Measurements from ENCODE around the gene CCDC197.

CCDC197 gene

DNA sequence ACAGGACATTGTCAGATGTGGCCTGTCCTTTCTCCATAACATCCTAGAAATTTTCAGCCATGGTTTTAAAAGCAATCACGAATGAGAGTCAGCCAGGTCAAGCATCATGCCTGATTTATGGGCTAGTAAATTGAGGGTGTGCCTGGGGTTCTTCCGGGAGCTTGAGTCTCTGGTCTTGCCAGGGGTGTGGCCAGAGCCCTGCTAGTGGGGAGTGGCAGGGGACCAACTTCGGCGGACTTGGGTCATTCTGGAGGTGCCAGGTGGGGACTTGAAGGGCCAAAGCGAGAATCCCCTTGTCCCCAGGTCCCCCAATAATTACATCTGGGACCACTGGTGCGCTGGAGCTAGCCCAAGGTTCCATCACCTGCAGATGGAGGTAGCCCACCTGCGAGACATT, 34.8 kb downstream of the CCDC197 start:
- no peaks in the 10 kb centered on the region for H3K36me3 ChIP-seq (ENCODE audit: insufficient read depth, low read depth, low read length)
- peaks cover 2% of the 10 kb centered on the region; the same call in 1 of the 2 replicates for H3K27me3 ChIP-seq (ENCODE audit: insufficient read depth, low read length)
- no peak overlapping the region for H3K9ac ChIP-seq (ENCODE audit: low read depth, low read length)
- no peak overlapping the region for H3K27ac ChIP-seq (ENCODE audit: low read length)
- H3K4me1 ChIP-seq (ENCODE audit: insufficient read depth, low read length) = 0 out of 2 replicates have a peak, but pooled peaks cover 2% of the 10 kb centered on the region
- no peak overlapping the region for H3K4me3 ChIP-seq (ENCODE audit: low read length)
- H3K9me3 ChIP-seq (ENCODE audit: insufficient read depth, low read depth, low read length) = no peaks in the 10 kb centered on the region

DNA sequence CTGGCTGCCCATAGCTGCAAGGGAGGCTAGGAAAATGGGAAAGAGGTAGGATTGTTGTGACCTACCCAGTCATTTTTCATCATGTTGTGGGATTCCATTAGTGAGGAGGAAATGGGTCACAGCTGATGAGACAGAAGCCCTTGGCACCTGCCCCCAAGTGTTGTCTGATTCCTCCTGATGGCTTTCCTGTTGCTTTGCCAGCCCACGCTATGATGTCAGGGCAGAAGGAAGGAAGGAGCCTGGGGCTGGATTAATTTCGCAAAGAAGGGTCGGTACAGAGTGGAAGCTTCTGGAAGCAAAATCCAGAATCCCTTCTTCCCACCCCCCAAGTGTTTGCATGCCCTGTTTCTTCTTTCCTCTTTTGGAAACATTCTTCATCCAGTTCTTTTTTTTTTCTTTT, 37.8 kb downstream of the CCDC197 start:
- H3K9ac ChIP-seq (ENCODE audit: low read depth, low read length) = no peak overlapping the region
- H3K36me3 ChIP-seq (ENCODE audit: insufficient read depth, low read depth, low read length) = no peaks in the 10 kb centered on the region
- no peaks in the 10 kb centered on the region for H3K27me3 ChIP-seq (ENCODE audit: insufficient read depth, low read length)
- H3K4me1 ChIP-seq (ENCODE audit: insufficient read depth, low read length) = 0 out of 2 replicates have a peak, but pooled peaks cover 2% of the 10 kb centered on the region
- no peak overlapping the region for H3K4me3 ChIP-seq (ENCODE audit: low read length)
- H3K9me3 ChIP-seq (ENCODE audit: insufficient read depth, low read depth, low read length) = no peaks in the 10 kb centered on the region
- no peak overlapping the region for H3K27ac ChIP-seq (ENCODE audit: low read length)

DNA sequence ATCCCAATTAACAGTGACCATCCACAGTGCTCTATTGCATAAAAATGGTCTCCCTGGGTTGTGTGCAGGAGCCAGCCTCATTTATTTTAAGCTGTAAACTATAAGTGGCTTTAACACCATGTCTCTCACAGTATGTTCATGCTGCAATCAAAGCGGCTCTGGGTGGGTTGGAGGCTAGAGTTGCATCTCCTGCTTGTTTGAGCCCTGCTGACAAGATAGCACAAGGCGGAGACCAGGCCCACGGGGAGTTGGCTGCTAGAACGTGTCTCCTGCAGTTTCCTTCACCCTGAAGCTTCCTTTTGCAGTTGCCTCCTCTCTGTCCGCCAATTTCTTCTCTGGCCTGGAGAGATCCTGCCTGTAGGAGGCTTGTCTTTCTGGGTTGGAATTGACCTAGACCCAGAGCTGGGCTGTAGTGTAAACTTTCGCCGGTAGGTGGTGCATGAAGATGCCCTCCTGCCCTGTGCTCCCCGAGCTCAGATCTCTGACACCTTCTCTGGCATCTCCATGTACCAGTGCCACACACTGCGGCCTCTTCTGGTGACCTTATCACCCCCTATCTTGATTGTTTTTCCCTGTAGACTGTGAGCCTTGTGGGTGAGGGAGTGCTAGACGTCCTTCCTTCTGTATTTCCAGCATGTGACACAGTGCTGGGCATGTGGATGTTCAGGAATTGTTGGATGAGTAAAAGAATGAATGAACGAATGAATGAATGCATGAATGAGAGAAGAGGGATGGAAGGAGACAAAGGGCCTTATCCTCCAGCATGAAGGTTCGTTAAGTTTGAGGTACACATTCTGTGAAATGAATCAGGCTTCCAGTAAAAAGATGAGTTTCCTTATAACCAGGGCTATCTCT, 39.4 kb downstream of the CCDC197 start:
- Histone ChIP-seq H3K27me3 (ENCODE audit: insufficient read depth, low read length) (no peaks in the 10 kb centered on the region), H3K9ac (ENCODE audit: low read depth, low read length) (no peak overlapping the region), H3K27ac (ENCODE audit: low read length) (no peak overlapping the region), H3K9me3 (ENCODE audit: insufficient read depth, low read depth, low read length) (no peaks in the 10 kb centered on the region), H3K4me1 (ENCODE audit: insufficient read depth, low read length) (0 out of 2 replicates have a peak, but pooled peaks cover 2% of the 10 kb centered on the region), H3K36me3 (ENCODE audit: insufficient read depth, low read depth, low read length) (no peaks in the 10 kb centered on the region), H3K4me3 (ENCODE audit: low read length) (no peak overlapping the region)

DNA sequence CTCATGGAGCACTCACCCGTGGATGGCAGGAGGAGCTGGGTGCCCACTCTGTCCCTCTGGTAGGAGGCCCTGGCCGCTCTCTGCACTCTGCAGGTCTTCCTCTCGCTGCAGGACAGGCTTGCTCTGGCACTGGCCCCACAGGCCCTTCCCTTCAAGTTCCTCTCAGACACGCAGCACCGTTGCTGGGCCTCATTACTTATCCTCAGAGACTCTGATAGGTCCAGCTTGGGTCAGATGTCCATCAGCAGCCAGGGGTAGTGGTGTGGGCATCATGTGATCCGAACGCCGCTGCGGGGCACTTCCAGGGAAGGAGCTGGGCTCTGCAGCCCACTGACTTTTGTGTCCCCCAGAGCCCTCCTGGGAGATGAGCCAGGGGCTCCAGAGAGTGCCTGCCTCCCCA, 40.9 kb downstream of the CCDC197 start:
- H3K36me3 ChIP-seq (ENCODE audit: insufficient read depth, low read depth, low read length) = 0 out of 2 replicates have a peak, but pooled peaks cover 5% of the 10 kb centered on the region
- H3K4me3 ChIP-seq (ENCODE audit: low read length) = no peak overlapping the region
- no peaks in the 10 kb centered on the region for H3K9me3 ChIP-seq (ENCODE audit: insufficient read depth, low read depth, low read length)
- H3K9ac ChIP-seq (ENCODE audit: low read depth, low read length) = no peak overlapping the region
- H3K27me3 ChIP-seq (ENCODE audit: insufficient read depth, low read length) = no peaks in the 10 kb centered on the region
- no peak overlapping the region for H3K27ac ChIP-seq (ENCODE audit: low read length)
- H3K4me1 ChIP-seq (ENCODE audit: insufficient read depth, low read length) = 0 out of 2 replicates have a peak, but pooled peaks cover 2% of the 10 kb centered on the region

DNA sequence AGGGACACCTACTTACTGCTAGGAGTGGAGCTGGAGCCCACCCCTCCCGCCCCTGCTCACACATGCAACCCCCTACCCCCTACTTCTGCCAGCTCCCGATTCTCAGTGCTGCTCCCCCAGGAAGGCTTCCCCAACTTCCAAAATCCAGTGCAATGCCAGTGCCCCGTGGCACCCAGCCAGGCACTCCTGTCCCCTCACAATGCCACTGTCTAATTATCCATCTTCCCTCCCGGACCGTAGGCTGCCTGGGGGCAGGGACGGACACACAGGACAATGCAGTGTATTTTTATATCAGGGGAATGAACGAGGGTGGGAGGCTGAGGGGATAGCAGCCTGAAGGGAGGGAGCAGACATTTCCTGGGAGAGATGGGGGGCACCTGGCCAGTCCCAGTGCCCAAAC, 41.4 kb downstream of the CCDC197 start:
- Histone ChIP-seq H3K27me3 (ENCODE audit: insufficient read depth, low read length) (no peaks in the 10 kb centered on the region), H3K4me1 (ENCODE audit: insufficient read depth, low read length) (0 out of 2 replicates have a peak, but pooled peaks cover 2% of the 10 kb centered on the region), H3K9me3 (ENCODE audit: insufficient read depth, low read depth, low read length) (no peaks in the 10 kb centered on the region), H3K36me3 (ENCODE audit: insufficient read depth, low read depth, low read length) (0 out of 2 replicates have a peak, but pooled peaks cover 5% of the 10 kb centered on the region), H3K4me3 (ENCODE audit: low read length) (no peak overlapping the region), H3K27ac (ENCODE audit: low read length) (no peak overlapping the region), H3K9ac (ENCODE audit: low read depth, low read length) (no peak overlapping the region)

DNA sequence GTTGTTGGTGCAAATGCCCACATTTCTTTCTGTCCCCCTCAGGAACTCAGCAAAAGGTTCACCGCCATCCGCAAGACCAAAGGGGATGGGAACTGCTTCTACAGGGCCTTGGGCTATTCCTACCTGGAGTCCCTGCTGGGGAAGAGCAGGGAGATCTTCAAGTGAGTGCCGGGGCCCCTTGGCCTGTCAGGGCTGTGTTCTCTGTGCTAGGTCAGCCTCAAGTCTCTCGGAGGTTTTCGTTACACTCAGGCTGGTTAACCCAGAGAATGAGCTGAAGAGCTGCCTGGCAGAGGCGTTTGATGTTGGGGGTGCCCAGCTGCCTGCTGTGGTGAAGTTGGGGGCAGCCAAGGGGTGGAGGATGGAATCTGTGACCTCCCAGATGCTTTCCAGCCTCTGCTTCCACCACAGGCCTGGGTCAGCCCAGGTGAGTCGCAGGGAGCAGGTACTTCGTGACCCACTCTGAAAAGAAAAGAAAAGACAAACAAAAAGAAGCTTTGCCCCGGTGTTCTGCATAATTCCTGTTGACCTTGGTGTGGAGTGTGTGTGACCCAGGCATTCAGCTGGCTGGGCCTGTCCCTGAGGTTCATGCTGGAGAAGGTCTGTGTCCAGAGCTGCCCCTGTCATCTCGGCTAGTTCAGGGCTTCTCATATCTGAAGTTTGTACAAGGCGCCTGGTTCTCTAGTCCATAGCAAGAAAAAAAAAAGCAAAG, 42.0 kb downstream of the CCDC197 start:
- Histone ChIP-seq H3K4me1 (ENCODE audit: insufficient read depth, low read length) (0 out of 2 replicates have a peak, but pooled peaks cover 2% of the 10 kb centered on the region), H3K9ac (ENCODE audit: low read depth, low read length) (no peak overlapping the region), H3K9me3 (ENCODE audit: insufficient read depth, low read depth, low read length) (no peaks in the 10 kb centered on the region), H3K36me3 (ENCODE audit: insufficient read depth, low read depth, low read length) (peaks cover 5% of the 10 kb centered on the region; the same call in 1 of the 2 replicates), H3K27me3 (ENCODE audit: insufficient read depth, low read length) (no peaks in the 10 kb centered on the region), H3K27ac (ENCODE audit: low read length) (no peak overlapping the region), H3K4me3 (ENCODE audit: low read length) (no peak overlapping the region)

DNA sequence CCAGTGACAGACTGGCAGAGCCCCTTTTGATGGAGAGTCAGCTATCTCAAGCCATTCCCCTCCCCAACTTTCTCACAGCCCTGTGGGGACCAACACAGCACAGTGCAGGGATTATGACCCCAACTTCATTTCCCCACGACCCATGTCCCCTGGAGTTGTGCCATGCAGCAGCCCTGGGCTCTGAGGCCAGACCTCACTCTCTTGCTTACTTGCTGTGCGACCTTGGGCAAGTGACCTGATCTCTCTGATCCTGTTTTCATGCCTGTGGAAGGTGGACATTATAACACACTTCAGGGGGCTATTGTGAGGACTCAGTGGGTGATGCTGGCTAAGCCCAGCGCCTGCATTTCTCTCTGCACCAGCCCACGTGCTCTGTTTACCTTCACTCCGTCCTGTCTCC, 43.1 kb downstream of the CCDC197 start:
- no peak overlapping the region for H3K9ac ChIP-seq (ENCODE audit: low read depth, low read length)
- no peaks in the 10 kb centered on the region for H3K9me3 ChIP-seq (ENCODE audit: insufficient read depth, low read depth, low read length)
- no peaks in the 10 kb centered on the region for H3K27me3 ChIP-seq (ENCODE audit: insufficient read depth, low read length)
- H3K36me3 ChIP-seq (ENCODE audit: insufficient read depth, low read depth, low read length) = peaks cover 17% of the 10 kb centered on the region
- H3K4me1 ChIP-seq (ENCODE audit: insufficient read depth, low read length) = 0 out of 2 replicates have a peak, but pooled peaks cover 2% of the 10 kb centered on the region
- H3K4me3 ChIP-seq (ENCODE audit: low read length) = no peak overlapping the region
- no peak overlapping the region for H3K27ac ChIP-seq (ENCODE audit: low read length)

DNA sequence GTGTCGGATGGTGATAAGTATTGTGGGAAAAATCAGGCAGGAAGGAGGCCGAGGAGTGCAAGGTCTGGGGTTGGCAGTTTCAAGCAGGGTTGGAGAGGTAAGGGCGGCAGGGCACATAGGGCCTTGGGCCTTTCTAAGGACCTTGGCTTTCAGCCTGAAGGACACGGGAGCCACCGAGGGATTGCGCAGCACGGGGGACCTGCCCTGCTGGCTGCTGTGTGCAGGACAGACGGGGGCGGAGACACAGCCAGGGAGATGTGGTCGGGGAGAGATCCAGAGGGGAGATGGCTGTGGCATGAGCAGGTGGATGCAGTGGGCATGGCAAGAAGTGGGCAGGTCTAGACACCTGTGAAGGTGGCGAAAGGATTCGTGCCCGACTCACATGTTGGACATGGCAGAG, 43.7 kb downstream of the CCDC197 start:
- H3K9ac ChIP-seq (ENCODE audit: low read depth, low read length) = no peak overlapping the region
- no peaks in the 10 kb centered on the region for H3K27me3 ChIP-seq (ENCODE audit: insufficient read depth, low read length)
- H3K9me3 ChIP-seq (ENCODE audit: insufficient read depth, low read depth, low read length) = no peaks in the 10 kb centered on the region
- H3K36me3 ChIP-seq (ENCODE audit: insufficient read depth, low read depth, low read length) = peaks cover 22% of the 10 kb centered on the region
- H3K27ac ChIP-seq (ENCODE audit: low read length) = no peak overlapping the region
- H3K4me1 ChIP-seq (ENCODE audit: insufficient read depth, low read length) = 0 out of 2 replicates have a peak, but pooled peaks cover 2% of the 10 kb centered on the region
- no peak overlapping the region for H3K4me3 ChIP-seq (ENCODE audit: low read length)

DNA sequence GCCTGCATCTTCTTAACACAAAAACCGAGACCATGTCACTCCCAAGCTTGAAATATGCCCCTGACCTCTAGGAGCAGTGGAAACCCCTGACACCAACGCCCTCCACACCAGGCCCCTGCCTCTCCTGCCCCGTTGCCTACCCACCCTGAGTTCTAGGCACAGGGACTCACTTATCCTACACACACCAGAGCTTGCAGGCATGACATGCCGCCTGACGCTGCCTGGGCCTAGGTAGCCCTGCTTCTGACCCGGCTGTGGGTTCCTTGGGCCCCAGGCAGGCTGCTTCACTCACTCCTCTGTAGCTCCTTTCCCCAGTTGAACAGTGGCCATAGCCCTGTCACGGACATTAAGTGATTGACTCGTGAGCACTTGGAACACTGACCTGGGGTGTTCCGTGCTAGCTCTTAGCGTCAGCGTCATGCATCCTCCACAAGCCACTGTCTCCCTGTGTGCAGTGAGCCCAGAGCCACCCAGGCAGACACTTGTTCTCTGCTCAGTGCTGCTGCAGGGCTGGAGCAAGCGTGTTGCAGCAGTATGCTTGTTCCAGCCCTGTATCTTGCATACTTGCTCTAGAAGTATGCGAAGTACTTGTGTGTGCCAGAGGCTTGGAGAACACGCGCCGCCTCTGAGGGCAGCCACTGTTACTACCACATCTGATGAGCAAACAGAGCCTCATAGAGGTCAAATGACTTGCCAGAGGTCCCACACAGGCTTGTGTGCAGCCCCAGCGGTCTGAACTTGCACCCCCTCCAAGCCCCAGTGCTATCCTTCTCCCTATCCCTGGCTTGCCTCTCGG, 44.6 kb downstream of the CCDC197 start:
- Histone ChIP-seq H3K27me3 (ENCODE audit: insufficient read depth, low read length) (no peaks in the 10 kb centered on the region), H3K27ac (ENCODE audit: low read length) (no peak overlapping the region), H3K4me1 (ENCODE audit: insufficient read depth, low read length) (no peaks in the 10 kb centered on the region), H3K4me3 (ENCODE audit: low read length) (no peak overlapping the region), H3K9me3 (ENCODE audit: insufficient read depth, low read depth, low read length) (no peaks in the 10 kb centered on the region), H3K9ac (ENCODE audit: low read depth, low read length) (no peak overlapping the region), H3K36me3 (ENCODE audit: insufficient read depth, low read depth, low read length) (peaks cover 32% of the 10 kb centered on the region)

DNA sequence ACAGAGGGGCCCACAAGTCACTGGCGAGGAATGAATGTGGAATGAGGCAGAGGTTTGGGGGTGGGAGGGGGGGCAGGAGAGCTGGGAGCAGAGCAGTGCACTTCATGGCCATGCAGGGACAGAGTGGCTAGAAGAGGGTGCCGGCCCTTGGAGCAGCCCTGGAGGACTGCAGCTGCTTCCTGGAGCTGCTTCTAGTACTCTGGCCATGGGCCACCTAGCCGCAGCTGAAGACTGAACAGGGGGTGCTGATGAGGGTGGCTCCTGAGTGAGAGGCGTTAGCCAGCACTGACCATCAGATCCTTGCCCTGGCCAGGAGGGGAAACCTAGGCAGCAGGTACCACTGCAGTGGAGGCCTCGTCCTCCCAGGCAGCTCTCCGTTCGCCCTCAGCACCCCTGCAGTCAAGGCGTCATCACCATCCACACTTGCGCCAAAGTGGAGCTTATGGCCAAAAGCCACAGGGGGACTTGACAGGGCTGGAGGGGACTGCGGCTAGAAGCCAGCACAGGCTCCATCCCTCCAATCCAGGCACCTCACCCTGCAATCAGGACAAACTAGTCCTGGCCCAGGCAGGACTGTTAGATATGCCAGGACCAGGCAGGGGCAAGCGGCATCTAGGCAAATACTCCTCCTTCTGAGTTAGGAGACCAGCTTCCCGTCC, 45.5 kb downstream of the CCDC197 start:
- H3K27me3 ChIP-seq (ENCODE audit: insufficient read depth, low read length) = no peaks in the 10 kb centered on the region
- no peak overlapping the region for H3K9ac ChIP-seq (ENCODE audit: low read depth, low read length)
- H3K36me3 ChIP-seq (ENCODE audit: insufficient read depth, low read depth, low read length) = peaks cover 40% of the 10 kb centered on the region
- H3K9me3 ChIP-seq (ENCODE audit: insufficient read depth, low read depth, low read length) = no peaks in the 10 kb centered on the region
- no peaks in the 10 kb centered on the region for H3K4me1 ChIP-seq (ENCODE audit: insufficient read depth, low read length)
- H3K27ac ChIP-seq (ENCODE audit: low read length) = no peak overlapping the region
- no peak overlapping the region for H3K4me3 ChIP-seq (ENCODE audit: low read length)
